H9 (cell line): Measurements from ENCODE around the gene SLC9A2. TPM values are rescaled to one million over a fixed set of nuclear protein-coding genes. Genes with fewer than 3 reads are reported as not detected.

ENCODE experiments used
- DNase-seq: peaks from one replicate; pipeline ENCODE4 v3.0.0-alpha.2; 2017
- H2AFZ ChIP-seq: one replicate; pipeline ENCODE4 v1.6.1; 2013; ENCODE audit warnings: mild to moderate bottlenecking, low read length, control low read depth, moderate library complexity
- H2AK5ac ChIP-seq: 2 replicates; pipeline ENCODE4 v1.6.1; 2013; ENCODE audit warnings: low read length, control low read depth, mixed read lengths; ENCODE audit not compliant: insufficient read length
- H2BK120ac ChIP-seq: one replicate; pipeline ENCODE4 v1.6.1; 2013; ENCODE audit warnings: low read depth, mild to moderate bottlenecking, low read length, control low read depth, inconsistent platforms; ENCODE audit not compliant: poor library complexity, severe bottlenecking
- H2BK12ac ChIP-seq: 2 replicates; pipeline ENCODE4 v1.6.1; 2013; ENCODE audit warnings: low read length, control low read depth, mixed read lengths, low read depth; ENCODE audit not compliant: insufficient read length
- H2BK15ac ChIP-seq: 2 replicates; pipeline ENCODE4 v1.6.1; 2013; ENCODE audit warnings: low read depth, low read length, control low read depth
- H2BK20ac ChIP-seq: one replicate; pipeline ENCODE4 v1.6.1; 2013; ENCODE audit warnings: low read depth, mild to moderate bottlenecking, low read length, control low read depth, inconsistent platforms; ENCODE audit not compliant: poor library complexity, severe bottlenecking
- H2BK5ac ChIP-seq: 2 replicates; pipeline ENCODE4 v1.6.1; 2013; ENCODE audit warnings: low read length, control low read depth, mixed read lengths; ENCODE audit not compliant: insufficient read length
- H3K14ac ChIP-seq: 2 replicates; pipeline ENCODE4 v1.6.1; 2013; ENCODE audit warnings: low read length, control low read depth; ENCODE audit not compliant: insufficient read depth
- H3K18ac ChIP-seq: 2 replicates; pipeline ENCODE4 v1.6.1; 2013; ENCODE audit warnings: low read depth, mild to moderate bottlenecking, mixed read lengths, low read length, control low read depth; ENCODE audit not compliant: insufficient read length
- H3K23ac ChIP-seq: 2 replicates; pipeline ENCODE4 v1.6.1; 2013; ENCODE audit warnings: low read length, control low read depth, mixed read lengths, low read depth; ENCODE audit not compliant: insufficient read length
- H3K23me2 ChIP-seq: 2 replicates; pipeline ENCODE4 v1.6.1; 2013; ENCODE audit warnings: low read depth, mild to moderate bottlenecking, mixed read lengths, low read length, control low read depth; ENCODE audit not compliant: insufficient read length, poor library complexity, severe bottlenecking
- H3K27ac ChIP-seq: 2 replicates; pipeline ENCODE4 v1.5.1; 2013; ENCODE audit warnings: low read length, control low read depth, mixed read lengths, low read depth; ENCODE audit not compliant: insufficient read length
- H3K27me3 ChIP-seq: 2 replicates; pipeline ENCODE4 v1.6.1; 2013; ENCODE audit warnings: low read length, control low read depth, inconsistent platforms; ENCODE audit not compliant: insufficient read depth
- H3K4ac ChIP-seq: 2 replicates; pipeline ENCODE4 v1.6.1; 2013; ENCODE audit warnings: low read depth, mild to moderate bottlenecking, control low read depth, inconsistent platforms, low read length, moderate library complexity
- H3K4me1 ChIP-seq: 2 replicates; pipeline ENCODE4 v1.6.1; 2013; ENCODE audit warnings: low read length, control low read depth, inconsistent platforms; ENCODE audit not compliant: insufficient read depth
- H3K4me2 ChIP-seq: 2 replicates; pipeline ENCODE4 v1.6.1; 2013; ENCODE audit warnings: low read length, control low read depth, mixed read lengths; ENCODE audit not compliant: insufficient read length, insufficient read depth
- H3K56ac ChIP-seq: 2 replicates; pipeline ENCODE4 v1.6.1; 2013; ENCODE audit warnings: low read depth, mild to moderate bottlenecking, mixed read lengths, low read length, control low read depth; ENCODE audit not compliant: insufficient read length
- H3K79me1 ChIP-seq: 2 replicates; pipeline ENCODE4 v1.6.1; 2013; ENCODE audit warnings: low read depth, mild to moderate bottlenecking, moderate library complexity, low read length, control low read depth, inconsistent platforms; ENCODE audit not compliant: insufficient read depth, poor library complexity, severe bottlenecking
- H3K79me2 ChIP-seq: 2 replicates; pipeline ENCODE4 v1.6.1; 2013; ENCODE audit warnings: low read length, control low read depth, inconsistent platforms; ENCODE audit not compliant: insufficient read depth
- H3K9ac ChIP-seq: 2 replicates; pipeline ENCODE4 v1.6.1; 2013; ENCODE audit warnings: low read length, control low read depth, mixed read lengths; ENCODE audit not compliant: insufficient read length; ENCODE audit errors: extremely low read depth
- H3K9me3 ChIP-seq: one replicate; pipeline ENCODE4 v1.6.1; 2013; ENCODE audit warnings: low read depth, low read length, inconsistent platforms; ENCODE audit not compliant: control insufficient read depth
- H3T11ph ChIP-seq: one replicate; pipeline ENCODE4 v1.6.1; 2013; ENCODE audit warnings: mild to moderate bottlenecking, low read length, control low read depth, inconsistent platforms
- H4K20me1 ChIP-seq: one replicate; pipeline ENCODE4 v1.6.1; 2013; ENCODE audit not compliant: control insufficient read depth, insufficient read length, insufficient read depth
- H4K5ac ChIP-seq: 2 replicates; pipeline ENCODE4 v1.6.1; 2013; ENCODE audit warnings: low read depth, mild to moderate bottlenecking, mixed read lengths, low read length, control low read depth; ENCODE audit not compliant: insufficient read length
- H4K8ac ChIP-seq: replicated peaks from 2 replicates; pipeline ENCODE4 v1.6.1; 2013; ENCODE audit warnings: low read length, control low read depth, mixed read lengths, low read depth; ENCODE audit not compliant: insufficient read length
- H4K91ac ChIP-seq: 2 replicates; pipeline ENCODE4 v1.6.1; 2013; ENCODE audit warnings: low read depth, mild to moderate bottlenecking, moderate library complexity, mixed read lengths, low read length, control low read depth; ENCODE audit not compliant: insufficient read length
- H3K27ac Mint-ChIP-seq, 3 experiments: 2 replicates in 2 of 3; 3 replicates in 1 of 3; pipeline ENCODE4 v1.8.0; 2020 to 2021; ENCODE audit warnings: mixed read lengths in 3 of 3, mild to moderate bottlenecking in 1 of 3, moderate library complexity in 1 of 3
- H3K27me3 Mint-ChIP-seq: 2 replicates; pipeline ENCODE4 v1.8.0; 2021; ENCODE audit warnings: low read depth, mild to moderate bottlenecking, moderate library complexity, mixed read lengths
- H3K36me3 Mint-ChIP-seq, 3 experiments: 2 replicates in 2 of 3; 3 replicates in 1 of 3; pipeline ENCODE4 v1.8.0; 2020 to 2021; ENCODE audit warnings: low read depth in 3 of 3, mixed read lengths in 3 of 3; ENCODE audit not compliant: insufficient read depth in 1 of 3
- H3K4me1 Mint-ChIP-seq, 2 experiments: 2 replicates each; pipeline ENCODE4 v1.8.0; 2020; ENCODE audit warnings: mixed read lengths in 2 of 2
- H3K4me3 Mint-ChIP-seq, 2 experiments: 2 replicates in 1 of 2; 3 replicates in 1 of 2; pipeline ENCODE4 v1.8.0; 2020 to 2021; ENCODE audit warnings: mild to moderate bottlenecking in 2 of 2, mixed read lengths in 2 of 2, moderate library complexity in 1 of 2
- H3K9me3 Mint-ChIP-seq, 2 experiments: 2 replicates in 1 of 2; 3 replicates in 1 of 2; pipeline ENCODE4 v1.8.0; 2020; ENCODE audit warnings: mild to moderate bottlenecking in 2 of 2, mixed read lengths in 2 of 2, moderate library complexity in 1 of 2
- CTCF ChIP-seq: fragments of 200-600 bp; sonication (generic); conservative IDR thresholded peaks from 3 replicates; pipeline ENCODE4 v1.8.0; 2021; ENCODE audit warnings: antibody characterized with exemption, mild to moderate bottlenecking
- total RNA-seq: library from RNA; stranded (reverse); gene quantifications from 2 replicates; pipeline ENCODE4 v1.2.1, GENCODE V29; 2021

Gene SLC9A2
- total RNA-seq, 1 experiment from 2014 or later = 0.04 TPM

DNA sequence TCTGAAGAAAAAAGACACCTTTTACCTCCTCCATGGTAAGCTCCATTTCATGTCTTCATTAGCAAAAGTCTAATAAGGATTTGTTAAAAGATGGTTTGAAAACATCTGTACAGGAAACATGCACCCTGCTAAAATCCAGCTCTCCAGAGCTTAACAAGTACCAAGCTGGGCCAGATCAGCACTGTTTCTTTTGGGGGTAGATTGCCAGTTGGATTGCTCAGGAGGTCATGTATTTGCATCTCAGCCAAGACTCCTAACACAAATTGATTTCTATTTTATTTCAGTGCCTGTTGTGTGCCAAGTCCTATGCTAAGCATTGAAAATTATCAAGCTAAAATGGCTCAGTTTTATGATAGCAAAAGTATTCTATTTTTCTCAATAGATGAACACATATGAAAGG lies 139.1 kb downstream of the SLC9A2 start:
- no peak overlapping the region for H4K8ac ChIP-seq
- H3K9me3 ChIP-seq = no peaks in the 10 kb centered on the region
- H3K4ac ChIP-seq = no peak overlapping the region
- H4K5ac ChIP-seq = no peak overlapping the region
- no peak overlapping the region for H2AFZ ChIP-seq
- H3K9ac ChIP-seq = no peak overlapping the region
- no peak overlapping the region for H3K4me2 ChIP-seq
- H2BK5ac ChIP-seq = no peak overlapping the region
- H3K14ac ChIP-seq = no peak overlapping the region
- no peak overlapping the region for H3K23ac ChIP-seq
- no peak overlapping the region for H3K56ac ChIP-seq
- H2AK5ac ChIP-seq = no peak overlapping the region
- H3K18ac ChIP-seq = no peak overlapping the region
- H2BK12ac ChIP-seq = no peak overlapping the region
- H3K4me3 Mint-ChIP-seq = no peak overlapping the region
- peaks cover 0 to 2% (median 0%) of the 10 kb centered on the region in 3 experiments; a peak in 1 of 7 replicates for H3K36me3 Mint-ChIP-seq
- H3K79me1 ChIP-seq = no peaks in the 10 kb centered on the region
- H2BK15ac ChIP-seq = no peak overlapping the region
- H3K27me3 Mint-ChIP-seq = no peaks in the 10 kb centered on the region
- H3K4me1 ChIP-seq = no peaks in the 10 kb centered on the region
- no peak overlapping the region for H4K91ac ChIP-seq
- no peak overlapping the region for H2BK20ac ChIP-seq
- no peaks in the 10 kb centered on the region for H3K79me2 ChIP-seq
- no peak overlapping the region for H3T11ph ChIP-seq
- no peak for DNase-seq
- no peaks in the 10 kb centered on the region for H4K20me1 ChIP-seq
- H3K27ac ChIP-seq = no peak overlapping the region
- TF ChIP-seq CTCF = no peak
- H3K4me1 Mint-ChIP-seq = no peaks in the 10 kb centered on the region
- no peaks in the 10 kb centered on the region for H3K23me2 ChIP-seq
- H3K27ac Mint-ChIP-seq = no peak overlapping the region; a peak in 1 of 7 replicates
- H2BK120ac ChIP-seq = no peak overlapping the region
- H3K9me3 Mint-ChIP-seq = no peaks in the 10 kb centered on the region
- H3K27me3 ChIP-seq = no peaks in the 10 kb centered on the region

Other genes with a start within 250 kb of the SLC9A2 start
- gene IL18RAP, start 196.4 kb upstream of the SLC9A2 start, total RNA-seq = not detected in 2 replicates
- not detected in 2 replicates for gene SLC9A4, start 146.3 kb upstream of the SLC9A2 start, total RNA-seq
- gene TMEM182, start 142.5 kb downstream of the SLC9A2 start, total RNA-seq = 3.6 and 3.8 TPM in 2 replicates